ENCODE measurements around the gene NDUFA3.

NDUFA3 gene

DNA sequence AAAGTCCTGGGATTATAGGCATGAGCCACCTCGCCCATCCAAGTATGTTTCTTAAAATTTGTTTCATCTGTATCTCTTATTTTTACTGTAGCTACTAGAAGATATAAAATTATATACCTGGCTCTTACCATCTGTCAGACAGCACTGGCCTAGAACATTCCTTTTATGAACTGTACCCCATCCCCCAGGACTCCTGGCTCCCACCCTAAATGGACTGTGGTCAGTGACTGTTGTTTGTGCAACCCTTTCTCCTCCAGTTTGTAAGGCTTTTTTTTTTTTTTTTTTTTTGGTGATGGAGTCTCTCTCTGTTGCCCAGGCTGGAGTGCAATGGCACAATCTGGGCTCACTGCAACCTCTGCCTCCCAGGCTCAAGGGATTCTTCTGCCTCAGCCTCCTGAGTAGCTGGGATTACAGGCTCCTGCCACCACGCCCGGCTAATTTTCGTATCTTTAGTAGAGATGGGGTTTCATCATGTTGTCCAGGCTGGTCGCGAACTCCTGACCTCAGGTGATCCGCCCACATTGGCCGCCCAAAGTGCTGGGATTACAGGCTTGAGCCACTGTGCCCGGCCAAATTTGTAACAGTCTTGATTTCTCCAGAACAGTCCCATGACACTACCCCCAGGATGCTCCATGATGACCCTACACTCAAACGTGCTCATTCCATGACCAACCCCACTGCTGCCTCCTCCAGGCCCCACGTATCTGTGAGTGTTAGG lies 2.5 kb downstream of the NDUFA3 start:
- TF ChIP-seq SIN3A (IDR thresholded peaks at IDR 0.05; ENCODE audit: borderline replicate concordance, insufficient read depth, low read length) (no peak), REST (IDR thresholded peaks at IDR 0.05; ENCODE audit: insufficient read depth in 1 of 2, low read depth in 2 of 2, low read length in 2 of 2) (no peak), POLR2AphosphoS5 (IDR thresholded peaks at IDR 0.05; ENCODE audit: low read depth, low read length) (no peak), FOXP2 (optimal IDR thresholded peaks at IDR 0.05; ENCODE audit: borderline replicate concordance, extremely low read depth, extremely low read length, insufficient read depth) (no peak), TAF1 (IDR thresholded peaks at IDR 0.05; ENCODE audit: borderline replicate concordance, insufficient read depth, low read length) (no peak)

- TF ChIP-seq FOXP2 (optimal IDR thresholded peaks at IDR 0.05; ENCODE audit: borderline replicate concordance, extremely low read depth, extremely low read length, insufficient read depth) (no peak), POLR2AphosphoS5 (IDR thresholded peaks at IDR 0.05; ENCODE audit: low read depth, low read length) (no peak), SIN3A (IDR thresholded peaks at IDR 0.05; ENCODE audit: borderline replicate concordance, insufficient read depth, low read length) (no peak), REST (IDR thresholded peaks at IDR 0.05; ENCODE audit: insufficient read depth in 1 of 2, low read depth in 2 of 2, low read length in 2 of 2) (no peak), TAF1 (IDR thresholded peaks at IDR 0.05; ENCODE audit: borderline replicate concordance, insufficient read depth, low read length) (no peak)
These were observed 3.1 kb downstream of the NDUFA3 start for GRCh38 chr19:54105796-54106195.

DNA sequence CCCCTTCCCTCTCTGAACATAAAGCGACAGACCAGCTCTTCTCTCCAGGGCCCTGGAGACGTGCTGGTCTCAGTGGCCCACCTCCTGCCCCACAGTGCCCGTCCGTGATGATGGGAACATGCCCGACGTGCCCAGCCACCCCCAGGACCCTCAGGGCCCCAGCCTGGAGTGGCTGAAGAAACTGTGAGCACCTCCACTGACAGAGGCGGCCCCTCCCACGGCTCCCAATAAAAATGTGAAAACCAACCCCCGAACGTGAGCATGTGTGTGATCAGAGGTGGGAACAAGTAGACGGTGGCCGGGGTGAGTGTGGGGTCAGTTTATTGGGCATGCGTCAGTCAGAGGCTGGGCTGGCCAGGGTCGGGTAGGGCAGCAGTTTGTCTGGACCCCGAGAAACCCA lies 4.1 kb downstream of the NDUFA3 start:
- no peak for TF ChIP-seq TAF1 (IDR thresholded peaks at IDR 0.05; ENCODE audit: borderline replicate concordance, insufficient read depth, low read length)
- no peak for TF ChIP-seq REST (IDR thresholded peaks at IDR 0.05; ENCODE audit: insufficient read depth in 1 of 2, low read depth in 2 of 2, low read length in 2 of 2)
- no peak for TF ChIP-seq POLR2AphosphoS5 (IDR thresholded peaks at IDR 0.05; ENCODE audit: low read depth, low read length)
- TF ChIP-seq FOXP2 (optimal IDR thresholded peaks at IDR 0.05; ENCODE audit: borderline replicate concordance, extremely low read depth, extremely low read length, insufficient read depth): no peak
- no peak for TF ChIP-seq SIN3A (IDR thresholded peaks at IDR 0.05; ENCODE audit: borderline replicate concordance, insufficient read depth, low read length)

- TF ChIP-seq FOXP2 (optimal IDR thresholded peaks at IDR 0.05; ENCODE audit: borderline replicate concordance, extremely low read depth, extremely low read length, insufficient read depth) (no peak), SIN3A (IDR thresholded peaks at IDR 0.05; ENCODE audit: borderline replicate concordance, insufficient read depth, low read length) (no peak), POLR2AphosphoS5 (IDR thresholded peaks at IDR 0.05; ENCODE audit: low read depth, low read length) (no peak), TAF1 (IDR thresholded peaks at IDR 0.05; ENCODE audit: borderline replicate concordance, insufficient read depth, low read length) (no peak), REST (IDR thresholded peaks at IDR 0.05; ENCODE audit: insufficient read depth in 1 of 2, low read depth in 2 of 2, low read length in 2 of 2) (no peak)
These were observed 5.3 kb downstream of the NDUFA3 start for GRCh38 chr19:54107876-54108490.

All from PFSK-1 (cell line).